ENCODE measurements around the gene TRIM8. TPM values are rescaled to one million over a fixed set of nuclear protein-coding genes. Genes with fewer than 3 reads are reported as not detected.

The TRIM8 gene
- total RNA-seq, 1 donor = 126 TPM

GRCh38 chr10:102642736-102643335 lies 1.4 kb upstream of the TRIM8 start:
- Histone ChIP-seq H3K79me2 (ENCODE audit: insufficient read depth, low read length) (peaks cover 38% of the 10 kb centered on the region), H2AFZ (ENCODE audit: low read length) (peak overlapping the region; percentile 51), H3K4me3 (ENCODE audit: insufficient read depth, low read length) (peak overlapping the region; percentile 88), H3K27me3 (ENCODE audit: insufficient read depth, low read length) (no peaks in the 10 kb centered on the region), H3K36me3 (ENCODE audit: insufficient read depth, low read length) (peaks cover 5% of the 10 kb centered on the region), H3K4me1 (ENCODE audit: insufficient read depth, low read length) (peaks cover 24% of the 10 kb centered on the region), H3K27ac (ENCODE audit: low read depth, low read length) (peak overlapping the region; percentile 84), H3K4me2 (ENCODE audit: insufficient read depth, low read length) (peak overlapping the region; percentile 83), H4K20me1 (ENCODE audit: insufficient read depth, low read length) (peaks cover 29% of the 10 kb centered on the region), H3K9me3 (ENCODE audit: low read depth, low read length) (no peaks in the 10 kb centered on the region)
- DNase-seq (ENCODE audit: insufficient read length, low spot score, missing footprints) = peak; percentile 91
- no peak for TF ChIP-seq CTCF (IDR thresholded peaks at IDR 0.05; ENCODE audit: extremely low read depth, low read depth, low read length)

DNA sequence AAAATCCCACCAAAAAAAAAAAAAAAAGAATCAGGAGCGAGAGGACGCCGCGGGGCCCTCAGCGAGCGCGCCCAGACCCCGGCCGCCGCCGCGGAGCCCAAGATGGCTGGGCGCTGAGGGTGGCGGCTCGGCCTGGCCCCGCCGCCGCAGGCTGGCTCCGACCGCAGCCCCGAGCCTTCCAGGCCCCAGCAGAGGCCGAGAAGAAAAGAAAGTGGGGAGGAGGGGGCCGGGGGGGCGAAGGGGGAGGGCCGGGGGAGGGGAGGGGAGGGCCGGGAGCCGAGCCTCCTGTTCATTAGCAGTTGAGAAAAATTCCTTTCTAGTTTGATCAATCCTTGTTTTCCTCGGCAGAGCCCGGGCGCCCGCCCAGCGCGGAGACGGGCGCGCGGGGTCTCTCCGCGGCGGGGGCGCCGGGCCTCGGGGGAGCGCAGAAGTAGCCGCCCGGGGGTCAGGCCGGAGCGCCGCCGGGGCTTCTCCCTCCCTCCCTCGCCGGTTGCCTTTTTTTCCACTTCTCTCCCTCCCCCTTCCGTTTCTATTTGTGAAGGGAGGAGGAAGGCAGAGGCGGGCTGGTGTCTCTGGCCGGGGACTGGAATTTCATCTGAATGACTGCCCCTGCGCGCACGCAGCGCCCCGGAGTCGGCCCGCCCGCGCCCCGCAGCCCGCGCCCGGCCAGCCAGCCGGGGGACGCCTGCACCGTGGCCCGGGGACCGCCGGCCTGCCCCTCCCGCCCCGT lies 778 bp upstream of the TRIM8 start:
- no peak for TF ChIP-seq CTCF (IDR thresholded peaks at IDR 0.05; ENCODE audit: extremely low read depth, low read depth, low read length)
- H3K27ac ChIP-seq (ENCODE audit: low read depth, low read length) = peak overlapping the region; percentile 84
- no peak overlapping the region for H2AFZ ChIP-seq (ENCODE audit: low read length)
- peak overlapping the region; percentile 83 for H3K4me2 ChIP-seq (ENCODE audit: insufficient read depth, low read length)
- peaks cover 36% of the 10 kb centered on the region for H4K20me1 ChIP-seq (ENCODE audit: insufficient read depth, low read length)
- peak; percentile 88 for DNase-seq (ENCODE audit: insufficient read length, low spot score, missing footprints)
- peaks cover 9% of the 10 kb centered on the region for H3K36me3 ChIP-seq (ENCODE audit: insufficient read depth, low read length)
- peak overlapping the region; percentile 88 for H3K4me3 ChIP-seq (ENCODE audit: insufficient read depth, low read length)
- H3K9me3 ChIP-seq (ENCODE audit: low read depth, low read length) = no peaks in the 10 kb centered on the region
- H3K27me3 ChIP-seq (ENCODE audit: insufficient read depth, low read length) = no peaks in the 10 kb centered on the region
- peaks cover 44% of the 10 kb centered on the region for H3K79me2 ChIP-seq (ENCODE audit: insufficient read depth, low read length)
- H3K4me1 ChIP-seq (ENCODE audit: insufficient read depth, low read length) = peaks cover 31% of the 10 kb centered on the region

- H3K4me1 ChIP-seq (ENCODE audit: insufficient read depth, low read length) = peaks cover 43% of the 10 kb centered on the region
- peaks cover 49% of the 10 kb centered on the region for H4K20me1 ChIP-seq (ENCODE audit: insufficient read depth, low read length)
- peak overlapping the region; percentile 97 for H3K27ac ChIP-seq (ENCODE audit: low read depth, low read length)
- TF ChIP-seq CTCF (IDR thresholded peaks at IDR 0.05; ENCODE audit: extremely low read depth, low read depth, low read length) = peak; percentile 49
- peak overlapping the region; percentile 88 for H3K4me3 ChIP-seq (ENCODE audit: insufficient read depth, low read length)
- no peaks in the 10 kb centered on the region for H3K9me3 ChIP-seq (ENCODE audit: low read depth, low read length)
- no peaks in the 10 kb centered on the region for H3K27me3 ChIP-seq (ENCODE audit: insufficient read depth, low read length)
- no peak overlapping the region for H2AFZ ChIP-seq (ENCODE audit: low read length)
- peak; percentile 91 for DNase-seq (ENCODE audit: insufficient read length, low spot score, missing footprints)
- H3K36me3 ChIP-seq (ENCODE audit: insufficient read depth, low read length) = peaks cover 10% of the 10 kb centered on the region
- H3K79me2 ChIP-seq (ENCODE audit: insufficient read depth, low read length) = peaks cover 57% of the 10 kb centered on the region
- peak overlapping the region; percentile 85 for H3K4me2 ChIP-seq (ENCODE audit: insufficient read depth, low read length)
Measured at GRCh38 chr10:102644646-102645387, 538 bp downstream of the TRIM8 start.

DNA sequence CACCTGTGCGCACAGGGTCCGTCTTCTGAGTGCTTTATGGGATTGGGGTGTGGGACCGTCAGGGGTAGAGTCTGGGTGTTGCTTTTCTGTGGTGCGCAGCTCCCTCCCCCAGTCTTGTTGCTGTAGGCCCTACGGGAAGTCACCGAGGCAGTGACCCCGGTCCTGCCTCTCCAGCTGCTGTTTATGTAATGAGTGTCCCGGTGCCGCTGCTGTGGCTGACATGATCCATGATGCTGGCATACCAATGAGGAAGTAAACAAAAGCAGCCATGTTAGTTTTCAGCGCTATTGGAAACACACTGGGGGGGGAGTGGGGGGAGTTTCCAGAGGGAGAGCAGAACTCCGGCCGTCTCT lies 1.1 kb downstream of the TRIM8 start:
- H3K4me1 ChIP-seq (ENCODE audit: insufficient read depth, low read length) = peaks cover 43% of the 10 kb centered on the region
- peak; percentile 90 for DNase-seq (ENCODE audit: insufficient read length, low spot score, missing footprints)
- peaks cover 54% of the 10 kb centered on the region for H4K20me1 ChIP-seq (ENCODE audit: insufficient read depth, low read length)
- H3K27ac ChIP-seq (ENCODE audit: low read depth, low read length) = peak overlapping the region; percentile 97
- peak overlapping the region; percentile 88 for H3K4me3 ChIP-seq (ENCODE audit: insufficient read depth, low read length)
- no peaks in the 10 kb centered on the region for H3K9me3 ChIP-seq (ENCODE audit: low read depth, low read length)
- H3K4me2 ChIP-seq (ENCODE audit: insufficient read depth, low read length) = peak overlapping the region; percentile 85
- TF ChIP-seq CTCF (IDR thresholded peaks at IDR 0.05; ENCODE audit: extremely low read depth, low read depth, low read length) = no peak
- no peaks in the 10 kb centered on the region for H3K27me3 ChIP-seq (ENCODE audit: insufficient read depth, low read length)
- peak overlapping the region; percentile 61 for H2AFZ ChIP-seq (ENCODE audit: low read length)
- H3K36me3 ChIP-seq (ENCODE audit: insufficient read depth, low read length) = peaks cover 10% of the 10 kb centered on the region
- H3K79me2 ChIP-seq (ENCODE audit: insufficient read depth, low read length) = peaks cover 63% of the 10 kb centered on the region

Measured in osteoblast (primary cell).